Stomach (tissue), 4 donors: ENCODE measurements around the gene POU3F1.
"Not testable (repeated sequence)": the region's sequence is repeated elsewhere in the genome, so short reads cannot be mapped to it uniquely, and the experiment has no call there.

Experiments used
- POLR2A ChIP-seq, 4 donors: fragments of 450-650 bp; IDR thresholded peaks; one replicate each; pipeline ENCODE4 v1.6.1; 2016; ENCODE audit warnings: antibody characterized with exemption in 4 of 4, control low read depth in 2 of 4, mild to moderate bottlenecking in 1 of 4, moderate library complexity in 1 of 4
- TF ChIP-seq, protein P1 (sequence below), 7 experiments: fragments of 450-650 bp in 4 of 7; fragments of 200-600 bp in 3 of 7; sonication (generic) in 3 of 7; IDR thresholded peaks; one replicate each; pipeline ENCODE4 v1.5.1; 2016 to 2019; ENCODE audit warnings: antibody characterized with exemption in 7 of 7, control low read depth in 2 of 7, mild to moderate bottlenecking in 1 of 7

- TF ChIP-seq, protein P1, sequence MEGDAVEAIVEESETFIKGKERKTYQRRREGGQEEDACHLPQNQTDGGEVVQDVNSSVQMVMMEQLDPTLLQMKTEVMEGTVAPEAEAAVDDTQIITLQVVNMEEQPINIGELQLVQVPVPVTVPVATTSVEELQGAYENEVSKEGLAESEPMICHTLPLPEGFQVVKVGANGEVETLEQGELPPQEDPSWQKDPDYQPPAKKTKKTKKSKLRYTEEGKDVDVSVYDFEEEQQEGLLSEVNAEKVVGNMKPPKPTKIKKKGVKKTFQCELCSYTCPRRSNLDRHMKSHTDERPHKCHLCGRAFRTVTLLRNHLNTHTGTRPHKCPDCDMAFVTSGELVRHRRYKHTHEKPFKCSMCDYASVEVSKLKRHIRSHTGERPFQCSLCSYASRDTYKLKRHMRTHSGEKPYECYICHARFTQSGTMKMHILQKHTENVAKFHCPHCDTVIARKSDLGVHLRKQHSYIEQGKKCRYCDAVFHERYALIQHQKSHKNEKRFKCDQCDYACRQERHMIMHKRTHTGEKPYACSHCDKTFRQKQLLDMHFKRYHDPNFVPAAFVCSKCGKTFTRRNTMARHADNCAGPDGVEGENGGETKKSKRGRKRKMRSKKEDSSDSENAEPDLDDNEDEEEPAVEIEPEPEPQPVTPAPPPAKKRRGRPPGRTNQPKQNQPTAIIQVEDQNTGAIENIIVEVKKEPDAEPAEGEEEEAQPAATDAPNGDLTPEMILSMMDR (IDR thresholded peaks at IDR 0.05): not testable (repeated sequence)
- TF ChIP-seq POLR2A (IDR thresholded peaks at IDR 0.05): not testable (repeated sequence)
Observed at GRCh38 chr1:38032992-38033391, 13.6 kb downstream of the POU3F1 start.
